Nephron (organoid): ENCODE data around the gene MAD1L1.
"Not testable (repeated sequence)": the region's sequence is repeated elsewhere in the genome, so short reads cannot be mapped to it uniquely, and the experiment has no call there.

ENCODE experiments used
- H3K27ac Mint-ChIP-seq, 3 experiments: 2 replicates each; pipeline ENCODE4 v1.8.0; 2020; ENCODE audit warnings: mixed read lengths in 3 of 3, mild to moderate bottlenecking in 2 of 3, moderate library complexity in 1 of 3
- H3K27me3 Mint-ChIP-seq: 2 replicates; pipeline ENCODE4 v1.8.0; 2021; ENCODE audit warnings: low read depth, mild to moderate bottlenecking, moderate library complexity, mixed read lengths
- H3K36me3 Mint-ChIP-seq: 2 replicates; pipeline ENCODE4 v1.8.0; 2020; ENCODE audit warnings: low read depth, mixed read lengths
- H3K4me1 Mint-ChIP-seq: 2 replicates; pipeline ENCODE4 v1.8.0; 2020; ENCODE audit warnings: mixed read lengths
- H3K4me3 Mint-ChIP-seq, 3 experiments: 2 replicates each; pipeline ENCODE4 v1.8.0; 2020; ENCODE audit warnings: mild to moderate bottlenecking in 3 of 3, mixed read lengths in 3 of 3, moderate library complexity in 2 of 3
- H3K9me3 Mint-ChIP-seq: 2 replicates; pipeline ENCODE4 v1.8.0; 2020; ENCODE audit warnings: mixed read lengths
- TF ChIP-seq, protein P1 (sequence below), 3 experiments: fragments of 200-600 bp; sonication (generic); IDR thresholded peaks; one replicate each; pipeline ENCODE4 v1.5.0; 2021; ENCODE audit warnings: antibody characterized with exemption in 3 of 3; ENCODE audit not compliant: unreplicated experiment in 3 of 3

The MAD1L1 gene

GRCh38 chr7:1930381-1931065 is 302.2 kb downstream of the MAD1L1 start:
- Mint-ChIP-seq H3K36me3 (peaks cover 25% of the 10 kb centered on the region), H3K9me3 (peaks cover 7% of the 10 kb centered on the region), H3K27ac (no peak overlapping the region), H3K27me3 (peaks cover 9% of the 10 kb centered on the region), H3K4me1 (peaks cover 23% of the 10 kb centered on the region), H3K4me3 (no peak overlapping the region)
- TF ChIP-seq, protein P1, sequence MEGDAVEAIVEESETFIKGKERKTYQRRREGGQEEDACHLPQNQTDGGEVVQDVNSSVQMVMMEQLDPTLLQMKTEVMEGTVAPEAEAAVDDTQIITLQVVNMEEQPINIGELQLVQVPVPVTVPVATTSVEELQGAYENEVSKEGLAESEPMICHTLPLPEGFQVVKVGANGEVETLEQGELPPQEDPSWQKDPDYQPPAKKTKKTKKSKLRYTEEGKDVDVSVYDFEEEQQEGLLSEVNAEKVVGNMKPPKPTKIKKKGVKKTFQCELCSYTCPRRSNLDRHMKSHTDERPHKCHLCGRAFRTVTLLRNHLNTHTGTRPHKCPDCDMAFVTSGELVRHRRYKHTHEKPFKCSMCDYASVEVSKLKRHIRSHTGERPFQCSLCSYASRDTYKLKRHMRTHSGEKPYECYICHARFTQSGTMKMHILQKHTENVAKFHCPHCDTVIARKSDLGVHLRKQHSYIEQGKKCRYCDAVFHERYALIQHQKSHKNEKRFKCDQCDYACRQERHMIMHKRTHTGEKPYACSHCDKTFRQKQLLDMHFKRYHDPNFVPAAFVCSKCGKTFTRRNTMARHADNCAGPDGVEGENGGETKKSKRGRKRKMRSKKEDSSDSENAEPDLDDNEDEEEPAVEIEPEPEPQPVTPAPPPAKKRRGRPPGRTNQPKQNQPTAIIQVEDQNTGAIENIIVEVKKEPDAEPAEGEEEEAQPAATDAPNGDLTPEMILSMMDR (IDR thresholded peaks at IDR 0.05; ENCODE audit: unreplicated experiment in 3 of 3), result no peak

GRCh38 chr7:1929349-1929925 is 303.3 kb downstream of the MAD1L1 start:
- H3K4me1 Mint-ChIP-seq, result peaks cover 20% of the 10 kb centered on the region
- not testable (repeated sequence) for H3K27ac Mint-ChIP-seq, H3K4me3 Mint-ChIP-seq, H3K27me3 Mint-ChIP-seq, H3K9me3 Mint-ChIP-seq
- peaks cover 20% of the 10 kb centered on the region for H3K36me3 Mint-ChIP-seq

DNA sequence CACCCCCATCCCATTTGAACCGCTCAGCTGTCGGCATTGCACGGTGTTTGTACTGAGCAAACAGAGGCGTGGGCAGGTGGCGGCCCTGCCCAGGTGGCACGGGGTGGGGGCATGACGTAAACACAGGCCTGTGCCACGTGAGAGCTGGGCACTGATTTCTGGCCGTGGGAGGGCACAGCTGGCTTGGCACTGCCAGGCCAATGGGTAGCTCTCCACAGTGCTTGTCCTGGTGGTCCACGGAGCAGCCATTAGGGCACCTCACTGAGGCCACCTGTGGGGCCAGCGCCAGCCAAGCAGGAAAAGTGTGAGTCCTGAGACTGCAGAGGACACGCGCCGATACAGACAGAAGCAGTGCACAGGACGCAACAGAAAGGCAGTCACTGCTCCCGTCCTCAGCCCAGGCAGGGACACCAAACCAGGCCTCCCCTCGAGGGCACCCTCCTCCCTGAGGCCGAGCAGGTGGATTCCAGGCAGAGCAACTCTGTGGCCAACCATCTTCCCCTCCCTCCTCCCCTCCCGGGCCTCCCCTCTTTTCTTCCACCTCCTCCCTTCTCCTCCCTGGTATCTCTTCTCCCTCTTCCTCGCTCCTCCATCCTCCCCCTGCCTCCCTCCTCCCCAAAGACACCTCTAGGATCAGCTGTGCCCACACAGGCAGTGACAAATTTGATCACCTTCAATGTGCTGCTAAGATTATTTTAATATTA is 303.9 kb downstream of the MAD1L1 start:
- Mint-ChIP-seq H3K4me3 (no peak overlapping the region), H3K27ac (no peak overlapping the region), H3K4me1 (peaks cover 15% of the 10 kb centered on the region), H3K9me3 (no peaks in the 10 kb centered on the region), H3K36me3 (peaks cover 15% of the 10 kb centered on the region), H3K27me3 (peaks cover 9% of the 10 kb centered on the region)
- TF ChIP-seq, protein P1 (IDR thresholded peaks at IDR 0.05; ENCODE audit: unreplicated experiment in 3 of 3), result no peak

DNA sequence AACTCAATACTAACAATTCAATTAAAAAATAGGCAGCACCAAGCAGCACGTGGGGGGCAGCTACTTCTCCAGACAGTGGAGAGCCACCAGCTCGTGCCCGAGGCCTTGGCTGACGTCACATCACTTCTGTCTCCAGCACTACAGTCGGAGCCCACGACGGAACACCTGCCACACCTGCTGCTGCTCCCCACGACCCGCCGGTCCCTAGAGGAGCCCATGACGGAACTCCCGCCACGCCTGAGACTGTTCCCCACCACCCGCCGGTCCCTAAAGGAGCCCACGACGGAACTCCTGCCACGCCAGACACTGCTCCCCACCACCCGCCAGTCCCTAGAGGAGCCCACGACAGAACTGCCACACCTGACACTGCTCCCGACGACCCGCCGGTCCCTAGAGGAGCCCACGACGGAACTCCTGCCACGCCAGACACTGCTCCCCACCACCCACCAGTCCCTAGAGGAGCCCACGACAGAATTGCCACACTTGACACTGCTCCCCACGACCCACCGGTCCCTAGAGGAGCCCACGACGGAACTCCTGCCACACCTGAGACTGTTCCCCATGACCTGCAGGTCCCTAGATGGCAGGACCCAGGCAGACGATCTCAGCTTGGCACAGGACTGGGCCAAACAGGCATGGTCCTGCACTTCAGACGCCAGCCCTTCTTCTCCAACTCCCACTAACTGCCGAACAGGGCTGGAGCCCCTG is 304.7 kb downstream of the MAD1L1 start:
- Mint-ChIP-seq H3K36me3 (peaks cover 15% of the 10 kb centered on the region), H3K9me3 (no peaks in the 10 kb centered on the region), H3K4me1 (peaks cover 14% of the 10 kb centered on the region), H3K27ac (no peak overlapping the region), H3K4me3 (no peak overlapping the region), H3K27me3 (peaks cover 9% of the 10 kb centered on the region)
- TF ChIP-seq, protein P1 (IDR thresholded peaks at IDR 0.05; ENCODE audit: unreplicated experiment in 3 of 3), result no peak

GRCh38 chr7:1926908-1927306 is 305.8 kb downstream of the MAD1L1 start:
- TF ChIP-seq, protein P1 (IDR thresholded peaks at IDR 0.05; ENCODE audit: unreplicated experiment in 3 of 3), result no peak
- peaks cover 8% of the 10 kb centered on the region for H3K36me3 Mint-ChIP-seq
- H3K27ac Mint-ChIP-seq, result no peak overlapping the region
- H3K4me1 Mint-ChIP-seq, result peaks cover 7% of the 10 kb centered on the region
- no peaks in the 10 kb centered on the region for H3K27me3 Mint-ChIP-seq
- no peaks in the 10 kb centered on the region for H3K9me3 Mint-ChIP-seq
- H3K4me3 Mint-ChIP-seq, result no peak overlapping the region
